Measurements from ENCODE around the gene RCN2. TPM values are rescaled to one million over a fixed set of nuclear protein-coding genes. Genes with fewer than 3 reads are reported as not detected.

RCN2 gene
- total and polyA plus RNA-seq, 2 donors (not counting 3 experiments of a cell fraction or from before 2014, with no cell fraction given), result 45.2 to 71.9 TPM

DNA sequence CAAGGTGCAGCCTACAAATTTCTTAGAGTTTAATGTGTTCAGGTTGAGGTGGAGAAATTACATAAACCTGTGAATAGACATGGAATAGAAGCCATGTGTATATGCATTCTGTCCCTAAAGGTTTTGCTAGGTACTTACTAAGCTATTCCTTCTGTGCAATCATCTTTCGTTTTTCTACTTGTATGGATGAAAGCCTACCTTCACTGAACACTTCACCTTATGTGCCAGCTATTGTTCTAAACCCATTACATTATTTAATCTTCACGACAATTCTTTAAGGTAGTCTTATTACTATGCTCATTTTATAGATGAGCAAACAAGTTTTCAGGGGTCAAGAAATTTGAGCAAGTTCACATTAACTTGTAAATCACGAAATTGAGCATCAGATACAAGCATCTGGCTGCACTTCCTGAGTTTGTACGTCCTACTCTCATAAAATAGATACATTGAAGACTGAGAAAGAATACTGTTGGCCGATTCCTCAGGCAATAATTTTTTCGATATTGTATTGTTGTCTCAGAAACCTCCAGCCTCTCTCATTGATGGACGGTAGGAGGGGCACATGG lies 635 bp upstream of the RCN2 start:
- peaks cover 10% of the 10 kb centered on the region for H3K4me1 ChIP-seq (ENCODE audit: control insufficient read depth, extremely low read depth, insufficient read depth, low read length)
- DNase-seq (ENCODE audit: low read depth, low spot score) (no peak), FAIRE-seq (no peak)
- H4K20me1 ChIP-seq (replicated peaks; ENCODE audit: control insufficient read depth, extremely low read depth, insufficient read depth, low read length), result no peaks in the 10 kb centered on the region
- dilution Hi-C loops (cut with MboI; ENCODE audit: extremely low pct_ligation_motif_present, low sequenced_read_pairs), result no loop called here
- ChIA-PET CTCF (interaction anchor here (1.4 to 1.5 kb wide), 2 partner anchors 25 to 745 kb away, joined by 3 to 4 read pairs; no protein-coding TSS in a partner anchor), POLR2A (interaction anchor here (1.0 kb wide), 1 partner anchor 26 kb away, joined by 3 read pairs; the partner anchor contains the start of gene SCAPER)
- peaks cover 5% of the 10 kb centered on the region for H3K79me2 ChIP-seq (ENCODE audit: control insufficient read depth, insufficient read depth, low read length)
- peak overlapping the region; percentile 50 for H3K4me2 ChIP-seq (ENCODE audit: insufficient read depth, low read length)
- peak overlapping the region in 2 of 3 experiments; percentile 37 to 82 for H3K4me3 ChIP-seq (replicated peaks in 1 of 3; ENCODE audit: insufficient read depth in 1 of 3, low read depth in 1 of 3, low read length in 3 of 3)
- intact Hi-C loops (cut with micrococcal nuclease), result loop anchor here (1.0 kb wide), 1 partner anchor 26 kb away; the partner anchor contains the start of gene SCAPER
- BruUV-seq (replicated peaks), result TSS peak; percentile 43
- peaks cover 0 to 4% of the 10 kb centered on the region in 2 experiments for H3K27me3 ChIP-seq (ENCODE audit: control insufficient read depth in 2 of 2, insufficient read depth in 2 of 2, low read length in 2 of 2)
- peak overlapping the region; percentile 47 for H2AFZ ChIP-seq (ENCODE audit: low read depth, low read length)
- no peaks in the 10 kb centered on the region for H3K9me1 ChIP-seq (replicated peaks; ENCODE audit: control insufficient read depth, extremely low read depth, insufficient read depth, low read length)
- no peaks in the 10 kb centered on the region for H3K9me3 ChIP-seq (replicated peaks; ENCODE audit: control insufficient read depth, insufficient read depth, low read length)
- H3K36me3 ChIP-seq (ENCODE audit: control insufficient read depth in 2 of 2, extremely low read depth in 1 of 2, insufficient read depth in 2 of 2, low read length in 2 of 2), result peaks cover 0 to 6% of the 10 kb centered on the region in 2 experiments
- no peak overlapping the region for H3K27ac ChIP-seq (ENCODE audit: insufficient read depth, low read depth, low read length)
- peak overlapping the region; percentile 12 for H3K9ac ChIP-seq (replicated peaks; ENCODE audit: extremely low read depth, insufficient read depth, low read length)
- TF ChIP-seq GATA2 (IDR thresholded peaks at IDR 0.05; ENCODE audit: insufficient read depth, insufficient read length, low read depth, low read length) (no peak), MAX (IDR thresholded peaks at IDR 0.05; ENCODE audit: insufficient read depth, insufficient read length) (no peak), CTCF (IDR thresholded peaks at IDR 0.05; ENCODE audit: extremely low read depth in 1 of 2, insufficient read depth in 1 of 2, low read depth in 1 of 2, low read length in 2 of 2) (no peak), POLR2AphosphoS5 (IDR thresholded peaks at IDR 0.05; ENCODE audit: insufficient read depth, low read depth, low read length) (no peak), MYC (IDR thresholded peaks at IDR 0.05; ENCODE audit: low read depth, low read length) (no peak), EZH2 (IDR thresholded peaks at IDR 0.05; ENCODE audit: borderline replicate concordance, low read depth, low read length, severe bottlenecking) (no peak), POLR2A (IDR thresholded peaks at IDR 0.05; ENCODE audit: low read depth, low read length) (no peak), JUN (IDR thresholded peaks at IDR 0.05; ENCODE audit: borderline replicate concordance, insufficient read depth, insufficient read length, low read depth) (no peak), FOS (IDR thresholded peaks at IDR 0.05; ENCODE audit: borderline replicate concordance, insufficient read depth, low read length) (no peak)
